ENCODE results near the gene PAK4.
"Not testable (repeated sequence)": the region's sequence is repeated elsewhere in the genome, so short reads cannot be mapped to it uniquely, and the experiment has no call there.

The PAK4 gene

GRCh38 chr19:39111593-39112199 is 13.9 kb upstream of the PAK4 start:
- TF ChIP-seq CTCF (IDR thresholded peaks at IDR 0.05; ENCODE audit: extremely low read depth, insufficient read depth, missing control alignments) = no peak
- no peak for DNase-seq (ENCODE audit: low spot score)
- in situ Hi-C loops (cut with MboI; ENCODE audit: low pct_unique_long_range_greater_than_20kb, low sequenced_read_pairs, unreplicated experiment) = loop anchor here (25.0 kb wide), 1 partner anchor 426 kb away; the partner anchor contains the start of genes EID2 and EID2B

GRCh38 chr19:39112338-39112890 is 13.2 kb upstream of the PAK4 start:
- DNase-seq (ENCODE audit: low spot score) = no peak
- no peak for TF ChIP-seq CTCF (IDR thresholded peaks at IDR 0.05; ENCODE audit: extremely low read depth, insufficient read depth, missing control alignments)
- in situ Hi-C loops (cut with MboI; ENCODE audit: low pct_unique_long_range_greater_than_20kb, low sequenced_read_pairs, unreplicated experiment) = loop anchor here (25.0 kb wide), 1 partner anchor 425 kb away; the partner anchor contains the start of genes EID2 and EID2B

- in situ Hi-C loops (cut with MboI; ENCODE audit: low pct_unique_long_range_greater_than_20kb, low sequenced_read_pairs, unreplicated experiment) = loop anchor here (25.0 kb wide), 1 partner anchor 424 kb away; the partner anchor contains the start of genes EID2 and EID2B
- no peak for TF ChIP-seq CTCF (IDR thresholded peaks at IDR 0.05; ENCODE audit: extremely low read depth, insufficient read depth, missing control alignments)
- no peak for DNase-seq (ENCODE audit: low spot score)
Observed at GRCh38 chr19:39113199-39113598, 12.4 kb upstream of the PAK4 start.

GRCh38 chr19:39115105-39115847 is 10.3 kb upstream of the PAK4 start:
- in situ Hi-C loops (cut with MboI; ENCODE audit: low pct_unique_long_range_greater_than_20kb, low sequenced_read_pairs, unreplicated experiment) = loop anchor here (25.0 kb wide), 1 partner anchor 422 kb away; the partner anchor contains the start of genes EID2 and EID2B
- DNase-seq (ENCODE audit: low spot score) = no peak
- TF ChIP-seq CTCF (IDR thresholded peaks at IDR 0.05; ENCODE audit: extremely low read depth, insufficient read depth, missing control alignments) = no peak

- in situ Hi-C loops (cut with MboI; ENCODE audit: low pct_unique_long_range_greater_than_20kb, low sequenced_read_pairs, unreplicated experiment) = loop anchor here (25.0 kb wide), 1 partner anchor 420 kb away; the partner anchor contains the start of genes EID2 and EID2B
- DNase-seq (ENCODE audit: low spot score) = not testable (repeated sequence)
Observed at GRCh38 chr19:39117023-39117422, 8.6 kb upstream of the PAK4 start.

GRCh38 chr19:39119830-39120229 is 5.8 kb upstream of the PAK4 start:
- DNase-seq (ENCODE audit: low spot score) = no peak
- in situ Hi-C loops (cut with MboI; ENCODE audit: low pct_unique_long_range_greater_than_20kb, low sequenced_read_pairs, unreplicated experiment) = loop anchor here (10.0 to 25.0 kb wide), 2 partner anchors 215 to 417 kb away; partner anchors contain the start of genes EID2, EID2B and GMFG
- no peak for TF ChIP-seq CTCF (IDR thresholded peaks at IDR 0.05; ENCODE audit: extremely low read depth, insufficient read depth, missing control alignments)

Data from GM13977 (cell line).